NCI-H748 (cell line): ENCODE measurements around the gene EXOSC10.
"Not testable (repeated sequence)": the region's sequence is repeated elsewhere in the genome, so short reads cannot be mapped to it uniquely, and the experiment has no call there.

ENCODE experiments used
- DNase-seq: peaks from one replicate; lab custom pipeline; 2025; ENCODE audit not compliant: unreplicated experiment; lab: John Stamatoyannopoulos, UW

EXOSC10 gene

GRCh38 chr1:11019358-11019757 lies 80.3 kb downstream of the EXOSC10 start:
- DNase-seq = not testable (repeated sequence)
